Heart left ventricle (tissue), 16 donors: Measurements from ENCODE around the gene IFI30. TPM values are rescaled to one million over a fixed set of nuclear protein-coding genes. Genes with fewer than 3 reads are reported as not detected.

Experiments used
- ATAC-seq, 4 donors: fragments of 200-7000 bp; cut with Tn5 transposase; one replicate each; pipeline ENCODE4 v1.9.1; 2020 to 2022; ENCODE audit warnings: moderate library complexity in 4 of 4, mild to moderate bottlenecking in 3 of 4, moderate number of reproducible peaks in 1 of 4
- DNase-seq, 5 donors: peaks; one replicate each; pipeline ENCODE4 v3.0.0-alpha.2; 2020
- H3K27ac ChIP-seq, 12 donors: fragments of 200-600 bp; sonication (generic) in 4 of 12; one replicate each; pipeline versions ENCODE4 v1.5.0 to v1.8.0; 2016 to 2022; ENCODE audit warnings: mild to moderate bottlenecking in 2 of 12
- H3K27me3 ChIP-seq, 9 donors: fragments of 200-600 bp; sonication (generic) in 2 of 9; one replicate each; pipeline versions ENCODE4 v1.5.1 to v1.8.0; 2016 to 2022; ENCODE audit warnings: mild to moderate bottlenecking in 3 of 9
- H3K36me3 ChIP-seq, 9 donors: fragments of 200-600 bp; sonication (generic) in 2 of 9; one replicate each; pipeline versions ENCODE4 v1.5.0 to v1.8.0; 2018 to 2022; ENCODE audit warnings: mild to moderate bottlenecking in 2 of 9
- H3K4me1 ChIP-seq, 12 donors: fragments of 200-600 bp; sonication (generic) in 4 of 12; one replicate each; pipeline versions ENCODE4 v1.5.0 to v1.8.0; 2016 to 2022; ENCODE audit warnings: mild to moderate bottlenecking in 3 of 12
- H3K4me3 ChIP-seq, 12 donors: fragments of 200-600 bp; sonication (generic) in 4 of 12; one replicate each; pipeline versions ENCODE4 v1.5.0 to v1.8.0; 2017 to 2022; ENCODE audit warnings: mild to moderate bottlenecking in 9 of 12, moderate library complexity in 4 of 12
- H3K9me3 ChIP-seq, 12 donors: fragments of 200-600 bp; sonication (generic) in 4 of 12; one replicate each; pipeline versions ENCODE4 v1.5.0 to v1.8.0; 2016 to 2022; ENCODE audit warnings: mild to moderate bottlenecking in 1 of 12
- POLR2A ChIP-seq, 2 donors: fragments of 450-650 bp; IDR thresholded peaks; one replicate each; pipeline ENCODE4 v1.6.1; 2017; ENCODE audit warnings: antibody characterized with exemption in 2 of 2, mild to moderate bottlenecking in 2 of 2, moderate library complexity in 2 of 2
- WGBS, 4 donors: extraction: QIAGEN DNeasy Blood & Tissue Kit in 2 of 4; methylation state at CpG; one replicate each; pipeline versions ENCODE4 v1.1.5 to v1.1.7; 2013 to 2018; 5-methylcytosine and 5-hydroxymethylcytosine counted together
- intact Hi-C, 10 donors: fragments of 100-400 bp; cut with DNase I; formaldehyde crosslinking; loops; one replicate each; pipeline versions ENCODE4 v1.11.1 to v1.14.2; 2022
- polyA plus RNA-seq, 2 donors: library from polyadenylated mRNA; stranded (reverse); fragments of 200-250 nt; gene quantifications; one replicate each; pipeline ENCODE4 v1.2.3, GENCODE V29; 2013
- total RNA-seq, 9 donors: library from RNA; depleted of rRNA in 2 of 9; stranded (reverse); fragments of >200 nt in 2 of 9; fragmentation: NEBNext Ultra II Directional in 3 of 9; extraction: Animal tissue kit (Norgen Biotek cat#: 25700) in 3 of 9; gene quantifications; one replicate each; pipeline versions ENCODE4 v1.1.0 to v1.2.4, GENCODE V29; 2016 to 2023
- TF ChIP-seq, protein P1 (sequence below), 12 donors: fragments of 200-600 bp; sonication (generic) in 4 of 12; IDR thresholded peaks; one replicate each; pipeline versions ENCODE4 v1.5.0 to v1.8.0; 2018 to 2022; ENCODE audit warnings: antibody characterized with exemption in 12 of 12, mild to moderate bottlenecking in 5 of 12
- donor health status: ischemic (EF 13 %, LVEDD 7.1; RV severe dilation, severe dysfunction).
- donor health status: healthy with polysubstance abuse.
- donor health status: DM: no; HTN: yes; CAD: no.
- donor health status: DM: no; HTN: no; CAD: no.
- donor health status: ischemic (EF 25% LVEDD 6.9; RV normal size, moderate dysfunction).
- donor health status: ischemic (EF 25% LVEDD 5.7; RV mildly dilated, moderate dysfunction).
- donor health status: healthy.
- donor health status: DM: yes; HTN: yes; CAD: no.
- donor health status: ischemic (EF 35%, LVEDD 5.7; RV mildly dilated, moderate dysfunction).
- donor health status: nonischemic (EF 11% LVEDD 7.7; RV severe dilation, severe dysfunction).
- donor health status: DM: yes; HTN: yes; CAD: no.
- donor health status: PGD.
- donor health status: ischemic (EF 29% LVEDD 5.4; RV normal size, mild dysfunction).
- donor health status: nonischemic (EF 23%, LVEDD 6.1; RV moderate dilation, normal function).

IFI30 gene
- total and polyA plus RNA-seq, 11 donors, result 8.9 to 455 (median 15.2) TPM

- no peaks in the 10 kb centered on the region for H3K9me3 ChIP-seq
- intact Hi-C loops, result loop anchor here in 9 of 10 donors (1.0 to 10.0 kb wide), 12 partner anchors 12 to 213 kb away; partner anchors contain the start of genes LSM4 (in 4 of the 9), SSBP4 (in 2 of the 9) and JUND (in 1 of the 9)
- peaks cover 0 to 7% (median 0%) of the 10 kb centered on the region in 9 donors for H3K27me3 ChIP-seq
- WGBS, 4 donors, result 0 to 1% (median 1%) methylated on average over 16 to 22 of the region's 22 CpGs
- H3K4me1 ChIP-seq, result peaks cover 0 to 31% (median 22%) of the 10 kb centered on the region in 12 donors
- TF ChIP-seq, protein P1, sequence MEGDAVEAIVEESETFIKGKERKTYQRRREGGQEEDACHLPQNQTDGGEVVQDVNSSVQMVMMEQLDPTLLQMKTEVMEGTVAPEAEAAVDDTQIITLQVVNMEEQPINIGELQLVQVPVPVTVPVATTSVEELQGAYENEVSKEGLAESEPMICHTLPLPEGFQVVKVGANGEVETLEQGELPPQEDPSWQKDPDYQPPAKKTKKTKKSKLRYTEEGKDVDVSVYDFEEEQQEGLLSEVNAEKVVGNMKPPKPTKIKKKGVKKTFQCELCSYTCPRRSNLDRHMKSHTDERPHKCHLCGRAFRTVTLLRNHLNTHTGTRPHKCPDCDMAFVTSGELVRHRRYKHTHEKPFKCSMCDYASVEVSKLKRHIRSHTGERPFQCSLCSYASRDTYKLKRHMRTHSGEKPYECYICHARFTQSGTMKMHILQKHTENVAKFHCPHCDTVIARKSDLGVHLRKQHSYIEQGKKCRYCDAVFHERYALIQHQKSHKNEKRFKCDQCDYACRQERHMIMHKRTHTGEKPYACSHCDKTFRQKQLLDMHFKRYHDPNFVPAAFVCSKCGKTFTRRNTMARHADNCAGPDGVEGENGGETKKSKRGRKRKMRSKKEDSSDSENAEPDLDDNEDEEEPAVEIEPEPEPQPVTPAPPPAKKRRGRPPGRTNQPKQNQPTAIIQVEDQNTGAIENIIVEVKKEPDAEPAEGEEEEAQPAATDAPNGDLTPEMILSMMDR (IDR thresholded peaks at IDR 0.05), result no peak
- no peak for TF ChIP-seq POLR2A (IDR thresholded peaks at IDR 0.05)
- DNase-seq, result peak in 1 of 5 donors; percentile 40
- peak; percentile 6 to 40 (median 21) for ATAC-seq
- H3K36me3 ChIP-seq, result peaks cover 0 to 19% (median 10%) of the 10 kb centered on the region in 9 donors
- H3K4me3 ChIP-seq, result peak overlapping the region; percentile 38 to 91 (median 74)
- H3K27ac ChIP-seq, result peak overlapping the region; percentile 96 to 100 (median 98)
Measured at GRCh38 chr19:18204394-18205199, 31.0 kb downstream of the IFI30 start.

DNA sequence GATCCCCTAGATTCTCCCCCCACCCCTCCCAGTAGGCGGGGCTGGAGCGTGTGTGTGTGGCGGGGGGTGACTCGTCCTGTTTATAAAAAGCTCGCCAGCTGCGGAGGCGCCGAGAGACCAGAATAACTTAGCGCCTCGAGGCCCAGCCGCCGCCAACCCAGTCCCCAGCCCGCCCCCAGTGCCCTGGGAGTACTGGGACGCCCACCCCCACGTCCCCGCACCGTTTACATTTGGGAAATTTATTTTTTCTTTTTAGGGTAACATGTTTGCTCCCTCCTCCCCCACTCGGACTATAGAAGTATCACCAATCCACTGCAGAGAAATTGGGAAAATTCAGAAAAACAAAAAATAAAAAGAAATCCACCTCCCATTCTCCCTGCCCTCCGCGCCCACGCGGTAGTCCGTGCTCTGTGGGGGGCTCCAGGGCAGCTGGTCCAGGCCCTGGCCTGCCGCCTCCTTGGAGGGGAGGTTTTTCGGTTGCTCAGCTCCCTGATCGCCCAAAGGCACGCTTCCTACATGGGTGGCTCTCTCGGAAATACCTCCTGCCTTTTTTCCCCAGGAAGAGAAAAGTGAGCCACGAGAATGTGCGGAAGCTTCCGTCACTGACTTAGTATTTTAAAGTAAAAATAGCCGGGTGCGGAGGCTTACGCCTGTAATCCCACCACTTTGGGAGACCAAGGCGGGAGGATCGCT is 31.7 kb downstream of the IFI30 start:
- peak overlapping the region; percentile 38 to 91 (median 74) for H3K4me3 ChIP-seq
- H3K27ac ChIP-seq, result peak overlapping the region; percentile 96 to 100 (median 98)
- peaks cover 0 to 7% (median 0%) of the 10 kb centered on the region in 9 donors for H3K27me3 ChIP-seq
- no peaks in the 10 kb centered on the region for H3K9me3 ChIP-seq
- 9 to 13% (median 11%) methylated on average over 34 to 36 of the region's 36 CpGs for WGBS, 4 donors
- ATAC-seq, result peak; percentile 16 to 71 (median 41)
- peaks cover 0 to 31% (median 22%) of the 10 kb centered on the region in 12 donors for H3K4me1 ChIP-seq
- peaks cover 0 to 12% (median 3%) of the 10 kb centered on the region in 9 donors for H3K36me3 ChIP-seq
- TF ChIP-seq POLR2A (IDR thresholded peaks at IDR 0.05), result peak; percentile 57 to 60
- TF ChIP-seq, protein P1 (IDR thresholded peaks at IDR 0.05), result no peak
- DNase-seq, result peak; percentile 90 to 95 (median 91)
- intact Hi-C loops, result loop anchor here in 9 of 10 donors (2.0 to 10.0 kb wide), 10 partner anchors 19 to 212 kb away; partner anchors contain the start of genes LSM4 (in 4 of the 9), SSBP4 (in 2 of the 9) and JUND (in 1 of the 9)

- H3K4me3 ChIP-seq, result peak overlapping the region in 7 of 12 donors; percentile 70 to 91 (median 73)
Measured at GRCh38 chr19:18206018-18206417, 32.4 kb downstream of the IFI30 start.

More at GRCh38 chr19:18206018-18206417, 32.4 kb downstream of the IFI30 start:
- Histone ChIP-seq H3K27ac (peak overlapping the region; percentile 96 to 100 (median 98)), H3K4me1 (peaks cover 0 to 31% (median 22%) of the 10 kb centered on the region in 12 donors), H3K27me3 (peaks cover 0 to 7% (median 0%) of the 10 kb centered on the region in 9 donors), H3K36me3 (peaks cover 0 to 10% (median 3%) of the 10 kb centered on the region in 9 donors), H3K9me3 (no peaks in the 10 kb centered on the region)
- TF ChIP-seq, protein P1 (IDR thresholded peaks at IDR 0.05), result no peak
- TF ChIP-seq POLR2A (IDR thresholded peaks at IDR 0.05), result no peak
- no peak for ATAC-seq
- 79 to 87% (median 86%) methylated on average over 12 of the region's 12 CpGs for WGBS, 4 donors
- intact Hi-C loops, result loop anchor here in 9 of 10 donors (5.0 to 10.0 kb wide), 7 partner anchors 46 to 211 kb away; partner anchors contain the start of genes LSM4 (in 4 of the 9) and SSBP4 (in 2 of the 9)
- no peak for DNase-seq
